ENCODE data around the gene IMMP2L.

The IMMP2L gene

GRCh38 chr7:110894111-110894510, 668.2 kb downstream of the IMMP2L start:
- FAIRE-seq = no peak

GRCh38 chr7:110891197-110891596, 671.1 kb downstream of the IMMP2L start:
- no peak for FAIRE-seq

GRCh38 chr7:110890101-110890500, 672.2 kb downstream of the IMMP2L start:
- FAIRE-seq = no peak

GRCh38 chr7:110889335-110889734, 673.0 kb downstream of the IMMP2L start:
- no peak for FAIRE-seq

- no peak for FAIRE-seq
Measured at GRCh38 chr7:110888641-110889040, 673.7 kb downstream of the IMMP2L start.

GRCh38 chr7:110885474-110885873, 676.8 kb downstream of the IMMP2L start:
- FAIRE-seq = no peak

- no peak for FAIRE-seq
Measured at GRCh38 chr7:110881721-110882120, 680.6 kb downstream of the IMMP2L start.

GRCh38 chr7:110880971-110881370, 681.3 kb downstream of the IMMP2L start:
- no peak for FAIRE-seq

GRCh38 chr7:110877016-110877415, 685.3 kb downstream of the IMMP2L start:
- FAIRE-seq = no peak

- FAIRE-seq = no peak
Measured at GRCh38 chr7:110875346-110875745, 686.9 kb downstream of the IMMP2L start.

GRCh38 chr7:110871856-110872255, 690.4 kb downstream of the IMMP2L start:
- no peak for FAIRE-seq

GRCh38 chr7:110870926-110871325, 691.4 kb downstream of the IMMP2L start:
- no peak for FAIRE-seq

- FAIRE-seq = no peak
Measured at GRCh38 chr7:110868458-110868857, 693.8 kb downstream of the IMMP2L start.

- no peak for FAIRE-seq
Measured at GRCh38 chr7:110867771-110868170, 694.5 kb downstream of the IMMP2L start.

GRCh38 chr7:110863258-110863657, 699.0 kb downstream of the IMMP2L start:
- no peak for FAIRE-seq

- FAIRE-seq = no peak
Measured at GRCh38 chr7:110861163-110861562, 701.1 kb downstream of the IMMP2L start.

- FAIRE-seq = no peak
Measured at GRCh38 chr7:110857106-110857505, 705.2 kb downstream of the IMMP2L start.

- FAIRE-seq = no peak
Measured at GRCh38 chr7:110856704-110857103, 705.6 kb downstream of the IMMP2L start.

GRCh38 chr7:110854651-110855050, 707.6 kb downstream of the IMMP2L start:
- FAIRE-seq = no peak

GRCh38 chr7:110854166-110854565, 708.1 kb downstream of the IMMP2L start:
- no peak for FAIRE-seq

- no peak for FAIRE-seq
Measured at GRCh38 chr7:110853263-110853662, 709.0 kb downstream of the IMMP2L start.

GRCh38 chr7:110852156-110852940, 709.9 kb downstream of the IMMP2L start:
- no peak for FAIRE-seq

- no peak for FAIRE-seq
Measured at GRCh38 chr7:110850224-110850623, 712.1 kb downstream of the IMMP2L start.

GRCh38 chr7:110842796-110843195, 719.5 kb downstream of the IMMP2L start:
- FAIRE-seq = no peak

Measured in TTC549 (cell line).